HepG2 (cell line): ENCODE measurements around the gene NPY4R2.
"Not testable (repeated sequence)": the region's sequence is repeated elsewhere in the genome, so short reads cannot be mapped to it uniquely, and the experiment has no call there.

Experiments
- ARID4A ChIP-seq: sonication (generic); formaldehyde crosslinking; IDR thresholded peaks from 2 replicates; pipeline ENCODE4 v1.5.0; 2020; ENCODE audit warnings: mild to moderate bottlenecking, missing genetic modification reagents, borderline replicate concordance
- ATF2 ChIP-seq: sonication (generic); formaldehyde crosslinking; IDR thresholded peaks from 2 replicates; pipeline ENCODE4 v1.4.0; 2020; ENCODE audit warnings: missing genetic modification reagents
- EZH2 ChIP-seq: conservative IDR thresholded peaks from 2 replicates; pipeline ENCODE4 v1.6.1; 2012; ENCODE audit warnings: mild to moderate bottlenecking, low read depth, low read length, moderate library complexity
- HDAC1 ChIP-seq: sonication (generic); formaldehyde crosslinking; IDR thresholded peaks from 2 replicates; pipeline ENCODE4 v1.5.1; 2020; ENCODE audit warnings: mild to moderate bottlenecking, missing genetic modification reagents
- HMG20A ChIP-seq: IDR thresholded peaks from 2 replicates; pipeline ENCODE4 v1.6.1; 2016; ENCODE audit warnings: borderline replicate concordance
- MZF1 ChIP-seq: sonication (generic); formaldehyde crosslinking; IDR thresholded peaks from 2 replicates; pipeline ENCODE4 v1.8.1; 2023; ENCODE audit warnings: mild to moderate bottlenecking, missing genetic modification reagents, borderline replicate concordance
- NCOA1 ChIP-seq: sonication (generic); formaldehyde crosslinking; IDR thresholded peaks from 2 replicates; pipeline ENCODE4 v1.9.0; 2021; ENCODE audit warnings: missing genetic modification reagents
- NCOR1 ChIP-seq: fragments of 200-600 bp; sonication (generic); IDR thresholded peaks from 2 replicates; pipeline ENCODE4 v1.7.0; 2017; ENCODE audit warnings: antibody characterized with exemption, low read length, borderline replicate concordance
- REST ChIP-seq, 2 experiments: IDR thresholded peaks; 2 replicates each; pipeline ENCODE4 v1.6.1; 2011 to 2012; ENCODE audit warnings: low read length in 2 of 2, borderline replicate concordance in 1 of 2, low read depth in 1 of 2, mild to moderate bottlenecking in 1 of 2, moderate library complexity in 1 of 2
- SP4 ChIP-seq: sonication (generic); formaldehyde crosslinking; IDR thresholded peaks from 2 replicates; pipeline ENCODE4 v1.8.1; 2023; ENCODE audit warnings: mild to moderate bottlenecking, missing genetic modification reagents
- ZBTB33 ChIP-seq: sonication (generic); formaldehyde crosslinking; IDR thresholded peaks from 2 replicates; pipeline ENCODE4 v1.4.0; 2020; ENCODE audit warnings: missing genetic modification reagents
- ZMYM4 ChIP-seq: sonication (generic); formaldehyde crosslinking; IDR thresholded peaks from 2 replicates; pipeline ENCODE4 v1.8.1; 2023; ENCODE audit warnings: mild to moderate bottlenecking, missing genetic modification reagents

DNA sequence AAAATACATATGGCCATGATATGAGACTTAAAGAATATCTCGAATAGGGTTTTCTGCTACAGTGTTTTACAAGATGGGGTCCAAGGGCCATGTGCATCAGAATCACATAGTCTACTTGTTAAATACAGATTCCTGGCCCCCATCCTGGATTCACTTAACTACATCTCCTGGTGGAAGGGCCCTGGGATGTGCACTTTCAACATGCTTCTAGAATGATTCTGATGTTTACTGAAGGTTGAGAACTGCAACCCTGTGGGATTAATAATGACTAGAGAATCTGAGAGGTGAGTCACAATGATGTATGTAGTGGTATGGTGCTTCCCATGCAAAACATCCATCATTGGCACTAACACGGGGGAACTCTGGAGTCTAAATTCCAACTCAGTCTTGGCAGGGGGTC is 2.1 kb downstream of the NPY4R2 start:
- not testable (repeated sequence) for TF ChIP-seq ZBTB33 (CRISPR knock-in tag); EZH2; HDAC1 (CRISPR knock-in tag); NCOR1; REST (IDR thresholded peaks at IDR 0.05; ENCODE audit: borderline replicate concordance in 1 of 2, low read depth in 1 of 2, low read length in 2 of 2); MZF1 (CRISPR knock-in tag); NCOA1 (CRISPR knock-in tag); ARID4A (CRISPR knock-in tag); ATF2 (CRISPR knock-in tag); SP4; HMG20A; ZMYM4 (CRISPR knock-in tag)
